Keratinocyte (primary cell): ENCODE measurements around the gene ADGRL3.
"Not testable (repeated sequence)": the region's sequence is repeated elsewhere in the genome, so short reads cannot be mapped to it uniquely, and the experiment has no call there.

Source experiments
- CTCF ChIP-seq, 3 experiments: IDR thresholded peaks in 1 of 3; conservative IDR thresholded peaks in 1 of 3; optimal IDR thresholded peaks in 1 of 3; 2 replicates in 2 of 3; 3 replicates in 1 of 3; pipeline versions ENCODE3 to v1.5.1; 2011; ENCODE audit warnings: low read length in 3 of 3, mild to moderate bottlenecking in 3 of 3, moderate library complexity in 2 of 3, control low read depth in 1 of 3, inconsistent platforms in 1 of 3; ENCODE audit not compliant: insufficient read depth in 2 of 3; ENCODE audit errors: extremely low read depth in 1 of 3
- EZH2 ChIP-seq: IDR thresholded peaks from one replicate; pipeline ENCODE4 v1.6.1; 2012; ENCODE audit warnings: inconsistent platforms, mild to moderate bottlenecking, low read length, moderate library complexity

DNA sequence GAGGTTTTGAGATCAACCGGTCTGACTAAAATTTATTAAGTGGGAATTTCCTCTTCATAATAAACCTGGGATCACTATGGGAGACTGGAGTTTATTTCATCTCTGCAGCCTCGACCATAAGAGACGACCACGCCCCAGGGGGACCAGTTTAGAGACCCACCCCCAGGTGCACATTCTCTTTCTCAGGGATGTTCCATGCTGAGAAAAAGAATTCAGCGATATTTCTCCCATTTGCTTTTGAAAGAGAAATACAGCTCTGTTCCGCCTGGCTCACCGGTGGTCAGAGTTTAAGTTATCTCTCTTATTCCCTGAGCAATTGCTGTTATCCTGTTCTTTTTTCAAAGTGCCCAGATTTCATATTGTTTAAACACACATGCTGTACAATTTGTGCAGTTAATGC, 187.2 kb downstream of the ADGRL3 start:
- TF ChIP-seq EZH2; CTCF (optimal IDR thresholded peaks at IDR 0.05 in 1 of 3, IDR thresholded peaks at IDR 0.05 in 1 of 3, conservative IDR thresholded peaks at IDR 0.05 in 1 of 3; ENCODE audit: extremely low read depth in 1 of 3, insufficient read depth in 2 of 3, low read length in 3 of 3): not testable (repeated sequence)
